ENCODE results near the gene POLD4.

POLD4 gene

DNA sequence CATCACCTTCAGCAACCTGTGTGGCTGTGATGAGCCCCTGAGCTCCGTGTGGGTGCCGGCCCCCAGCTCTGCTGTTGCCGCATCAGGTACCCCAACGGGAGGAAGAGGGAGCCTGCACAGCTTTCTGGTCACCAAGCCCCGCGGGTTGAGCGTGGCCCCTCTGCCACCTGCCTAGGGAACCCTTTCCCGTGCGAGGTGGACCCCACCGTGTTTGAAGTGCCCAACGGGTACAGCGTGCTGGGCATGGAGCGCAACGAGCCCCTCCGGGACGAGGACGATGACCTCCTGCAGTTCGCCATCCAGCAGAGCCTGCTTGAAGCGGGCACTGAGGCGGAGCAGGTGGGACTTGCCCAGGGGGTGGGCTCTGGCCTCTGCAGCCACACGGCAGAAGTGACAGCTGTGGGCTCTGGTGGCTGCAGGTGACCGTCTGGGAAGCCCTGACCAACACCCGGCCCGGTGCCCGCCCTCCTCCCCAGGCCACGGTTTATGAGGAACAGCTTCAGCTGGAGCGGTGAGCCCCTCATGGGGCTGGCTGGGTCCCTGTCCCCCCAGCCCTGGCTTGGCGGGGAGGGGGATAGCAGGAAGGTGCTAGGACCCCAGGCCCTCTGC, 51.9 kb downstream of the POLD4 start:
- no peak for DNase-seq (ENCODE audit: low spot score)
